ENCODE data around the gene HS3ST5.

Gene HS3ST5

DNA sequence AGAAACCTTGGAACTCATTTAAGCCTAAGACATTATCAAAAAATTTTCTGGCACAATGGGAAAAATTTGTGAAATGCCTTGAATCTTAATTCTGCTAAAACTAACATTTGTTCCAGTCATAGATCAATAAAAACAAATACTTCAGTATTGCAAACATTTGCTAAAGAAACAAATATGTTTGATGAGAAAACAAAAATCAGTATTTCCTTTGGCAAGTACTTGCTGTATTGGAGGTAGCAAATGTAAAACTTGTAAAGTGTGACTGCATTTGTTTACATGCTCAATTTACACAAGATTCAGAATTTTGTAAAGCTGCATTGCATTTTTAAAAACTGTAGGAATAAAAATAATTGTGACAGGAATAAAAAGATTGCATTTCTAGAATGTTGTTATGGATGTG lies 183.1 kb downstream of the HS3ST5 start:
- H4K20me1 ChIP-seq (ENCODE audit: insufficient read depth, low read length) = no peaks in the 10 kb centered on the region
- H3K9me2 ChIP-seq (replicated peaks; ENCODE audit: insufficient read depth, low read length) = no peaks in the 10 kb centered on the region
- H3F3A ChIP-seq (ENCODE audit: insufficient read depth, low read length) = no peaks in the 10 kb centered on the region
- H2AFZ ChIP-seq (ENCODE audit: low read length) = no peak overlapping the region
- H3K4me2 ChIP-seq (ENCODE audit: low read depth, low read length) = no peak overlapping the region
- TF ChIP-seq EZH2phosphoT487 (IDR thresholded peaks at IDR 0.05; ENCODE audit: low read length) (no peak), EZH2 (optimal IDR thresholded peaks at IDR 0.05; ENCODE audit: low read depth, low read length) (no peak)
- TF ChIP-seq, protein P1, sequence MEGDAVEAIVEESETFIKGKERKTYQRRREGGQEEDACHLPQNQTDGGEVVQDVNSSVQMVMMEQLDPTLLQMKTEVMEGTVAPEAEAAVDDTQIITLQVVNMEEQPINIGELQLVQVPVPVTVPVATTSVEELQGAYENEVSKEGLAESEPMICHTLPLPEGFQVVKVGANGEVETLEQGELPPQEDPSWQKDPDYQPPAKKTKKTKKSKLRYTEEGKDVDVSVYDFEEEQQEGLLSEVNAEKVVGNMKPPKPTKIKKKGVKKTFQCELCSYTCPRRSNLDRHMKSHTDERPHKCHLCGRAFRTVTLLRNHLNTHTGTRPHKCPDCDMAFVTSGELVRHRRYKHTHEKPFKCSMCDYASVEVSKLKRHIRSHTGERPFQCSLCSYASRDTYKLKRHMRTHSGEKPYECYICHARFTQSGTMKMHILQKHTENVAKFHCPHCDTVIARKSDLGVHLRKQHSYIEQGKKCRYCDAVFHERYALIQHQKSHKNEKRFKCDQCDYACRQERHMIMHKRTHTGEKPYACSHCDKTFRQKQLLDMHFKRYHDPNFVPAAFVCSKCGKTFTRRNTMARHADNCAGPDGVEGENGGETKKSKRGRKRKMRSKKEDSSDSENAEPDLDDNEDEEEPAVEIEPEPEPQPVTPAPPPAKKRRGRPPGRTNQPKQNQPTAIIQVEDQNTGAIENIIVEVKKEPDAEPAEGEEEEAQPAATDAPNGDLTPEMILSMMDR (IDR thresholded peaks at IDR 0.05; ENCODE audit: low read length) = no peak
- H3K36me3 ChIP-seq (replicated peaks; ENCODE audit: insufficient read depth, low read length) = no peaks in the 10 kb centered on the region
- no peak overlapping the region for H3K27ac ChIP-seq (ENCODE audit: low read length)
- no peaks in the 10 kb centered on the region for H3K27me3 ChIP-seq (replicated peaks; ENCODE audit: insufficient read depth, low read length)
- H3K9me3 ChIP-seq (replicated peaks; ENCODE audit: insufficient read depth, low read length) = no peaks in the 10 kb centered on the region
- H3K9ac ChIP-seq (ENCODE audit: low read length) = no peak overlapping the region
- H3K4me3 ChIP-seq (ENCODE audit: low read length) = no peak overlapping the region
- H3K4me1 ChIP-seq (ENCODE audit: low read length) = no peaks in the 10 kb centered on the region
- no peak for DNase-seq
- no peaks in the 10 kb centered on the region for H3K79me2 ChIP-seq (ENCODE audit: low read length)

DNA sequence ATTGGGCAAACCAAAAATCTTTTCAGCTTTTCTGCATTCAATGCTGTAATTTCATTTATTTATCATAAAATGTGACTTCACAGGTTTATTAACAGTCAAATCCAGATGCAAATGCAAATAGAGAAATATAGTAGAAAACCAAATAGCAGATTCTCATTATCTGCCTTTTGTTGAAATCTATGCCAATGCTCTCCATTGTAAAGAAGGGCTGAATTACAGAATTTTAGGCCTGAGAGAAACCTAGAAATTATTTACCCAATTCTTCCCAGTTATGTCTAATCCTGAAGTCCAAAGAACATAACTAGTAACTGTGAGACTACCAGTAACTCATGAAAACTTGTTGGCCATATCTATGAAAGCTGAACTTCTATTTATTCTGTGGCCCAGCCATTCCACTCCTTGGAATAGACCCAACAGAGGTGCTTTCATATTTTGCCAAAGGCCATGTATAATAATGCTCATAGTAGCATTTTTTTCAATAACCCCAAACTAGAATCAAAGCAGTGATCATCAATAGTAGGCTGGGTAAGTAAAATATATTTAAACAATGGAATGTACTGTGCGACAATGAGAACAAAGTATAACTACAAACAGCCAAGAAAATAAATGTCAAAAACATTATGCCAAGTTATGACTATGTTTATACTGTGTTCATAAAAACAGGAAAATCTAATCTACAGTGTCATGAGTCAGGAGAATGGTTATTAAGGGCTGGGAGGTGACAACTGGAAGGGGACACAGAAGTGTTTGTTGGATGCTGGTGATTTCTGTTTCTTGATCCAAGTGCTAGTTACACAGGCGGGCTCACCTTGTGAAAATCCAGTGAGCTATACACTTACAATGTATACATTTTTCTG lies 183.8 kb downstream of the HS3ST5 start:
- H3K4me3 ChIP-seq (ENCODE audit: low read length) = no peak overlapping the region
- no peaks in the 10 kb centered on the region for H3K9me3 ChIP-seq (replicated peaks; ENCODE audit: insufficient read depth, low read length)
- H4K20me1 ChIP-seq (ENCODE audit: insufficient read depth, low read length) = no peaks in the 10 kb centered on the region
- H3K9me2 ChIP-seq (replicated peaks; ENCODE audit: insufficient read depth, low read length) = no peaks in the 10 kb centered on the region
- H2AFZ ChIP-seq (ENCODE audit: low read length) = no peak overlapping the region
- H3K27ac ChIP-seq (ENCODE audit: low read length) = no peak overlapping the region
- no peaks in the 10 kb centered on the region for H3K27me3 ChIP-seq (replicated peaks; ENCODE audit: insufficient read depth, low read length)
- H3K4me1 ChIP-seq (ENCODE audit: low read length) = no peaks in the 10 kb centered on the region
- H3F3A ChIP-seq (ENCODE audit: insufficient read depth, low read length) = no peaks in the 10 kb centered on the region
- no peaks in the 10 kb centered on the region for H3K36me3 ChIP-seq (replicated peaks; ENCODE audit: insufficient read depth, low read length)
- H3K79me2 ChIP-seq (ENCODE audit: low read length) = no peaks in the 10 kb centered on the region
- H3K4me2 ChIP-seq (ENCODE audit: low read depth, low read length) = no peak overlapping the region
- no peak for DNase-seq
- no peak for TF ChIP-seq EZH2 (optimal IDR thresholded peaks at IDR 0.05; ENCODE audit: low read depth, low read length)
- TF ChIP-seq, protein P1 (IDR thresholded peaks at IDR 0.05; ENCODE audit: low read length) = no peak
- TF ChIP-seq EZH2phosphoT487 (IDR thresholded peaks at IDR 0.05; ENCODE audit: low read length) = no peak
- H3K9ac ChIP-seq (ENCODE audit: low read length) = no peak overlapping the region

DNA sequence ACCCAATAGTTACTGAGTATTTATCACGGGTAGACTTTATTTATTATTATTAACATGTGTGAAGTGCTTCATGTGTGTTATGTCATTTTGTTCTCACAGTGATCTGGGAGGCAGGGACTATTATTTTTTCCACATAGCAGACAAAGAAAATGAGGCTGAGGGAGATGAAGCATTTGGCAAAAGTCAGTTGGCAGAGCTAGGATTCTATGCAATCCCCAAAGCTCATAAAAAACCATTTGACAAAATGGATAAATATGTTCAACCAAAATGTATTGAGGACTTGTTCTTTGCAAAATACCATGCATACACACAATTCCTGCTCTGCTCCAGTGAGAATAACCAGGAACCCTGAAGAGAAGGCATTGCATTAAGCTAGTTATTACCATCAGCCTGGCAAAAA lies 184.4 kb downstream of the HS3ST5 start:
- H3F3A ChIP-seq (ENCODE audit: insufficient read depth, low read length) = no peaks in the 10 kb centered on the region
- H3K9me2 ChIP-seq (replicated peaks; ENCODE audit: insufficient read depth, low read length) = no peaks in the 10 kb centered on the region
- DNase-seq = no peak
- no peak overlapping the region for H2AFZ ChIP-seq (ENCODE audit: low read length)
- no peaks in the 10 kb centered on the region for H3K27me3 ChIP-seq (replicated peaks; ENCODE audit: insufficient read depth, low read length)
- H3K4me3 ChIP-seq (ENCODE audit: low read length) = no peak overlapping the region
- TF ChIP-seq EZH2 (optimal IDR thresholded peaks at IDR 0.05; ENCODE audit: low read depth, low read length) (no peak), EZH2phosphoT487 (IDR thresholded peaks at IDR 0.05; ENCODE audit: low read length) (no peak)
- TF ChIP-seq, protein P1 (IDR thresholded peaks at IDR 0.05; ENCODE audit: low read length) = no peak
- no peaks in the 10 kb centered on the region for H3K36me3 ChIP-seq (replicated peaks; ENCODE audit: insufficient read depth, low read length)
- H3K9me3 ChIP-seq (replicated peaks; ENCODE audit: insufficient read depth, low read length) = no peaks in the 10 kb centered on the region
- H3K79me2 ChIP-seq (ENCODE audit: low read length) = no peaks in the 10 kb centered on the region
- H3K4me2 ChIP-seq (ENCODE audit: low read depth, low read length) = no peak overlapping the region
- H3K27ac ChIP-seq (ENCODE audit: low read length) = no peak overlapping the region
- H4K20me1 ChIP-seq (ENCODE audit: insufficient read depth, low read length) = no peaks in the 10 kb centered on the region
- no peak overlapping the region for H3K9ac ChIP-seq (ENCODE audit: low read length)
- H3K4me1 ChIP-seq (ENCODE audit: low read length) = no peaks in the 10 kb centered on the region

All from MM.1S (cell line).